GM12892 (cell line): ENCODE data around the gene GOT1.

ENCODE experiments used
- POLR2A ChIP-seq: IDR thresholded peaks from 2 replicates; pipeline ENCODE4 v1.6.1; 2011; ENCODE audit warnings: low read depth, low read length, control low read depth
- POLR2AphosphoS5 ChIP-seq: IDR thresholded peaks from 2 replicates; pipeline ENCODE4 v1.6.1; 2011; ENCODE audit warnings: low read depth, low read length, control low read depth
- TAF1 ChIP-seq: IDR thresholded peaks from 2 replicates; pipeline ENCODE4 v1.6.1; 2011; ENCODE audit warnings: low read depth, mild to moderate bottlenecking, control low read depth, low read length, borderline replicate concordance

DNA sequence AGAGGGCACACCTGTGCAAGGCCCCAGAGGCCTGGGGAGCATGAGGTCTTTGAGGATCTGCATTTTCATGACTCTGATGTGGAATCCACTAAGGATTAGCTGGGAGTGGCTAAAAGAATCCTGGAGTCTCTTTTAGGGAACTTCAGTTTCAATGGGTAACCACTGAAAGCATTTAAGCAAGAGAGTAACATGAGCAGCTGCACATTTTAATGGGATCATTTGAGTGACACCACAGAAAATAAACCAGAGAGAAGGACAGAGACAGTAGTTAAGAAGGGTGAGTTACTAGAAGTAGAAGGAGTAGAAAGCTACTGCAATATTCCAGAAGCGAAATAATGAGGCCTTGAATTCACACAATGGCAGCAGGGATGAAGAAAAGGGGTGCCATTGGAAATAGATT is 5.2 kb downstream of the GOT1 start:
- no peak for TF ChIP-seq POLR2A
- TF ChIP-seq POLR2AphosphoS5 = no peak
- TF ChIP-seq TAF1 = no peak
